GM12878 (cell line): ENCODE measurements around the gene EEF1A2. TPM values are rescaled to one million over a fixed set of nuclear protein-coding genes. Genes with fewer than 3 reads are reported as not detected.

ENCODE experiments used
- ATAC-seq: fragments of 200-7000 bp; cut with Tn5 transposase; 3 replicates; pipeline ENCODE4 v1.9.1; 2020; ENCODE audit warnings: mild to moderate bottlenecking, moderate library complexity
- BruUV-seq: library from RNA; stranded (reverse); fragments of 400-500 nt; replicated peaks from 2 replicates; lab custom pipeline; 2021; lab: Mats Ljungman, UMichigan
- CTCF ChIA-PET: fragments of 300-600 bp; sonication (Branson Sonifier 250); formaldehyde crosslinking; extraction: SDS; loops from one replicate; lab custom pipeline; 2021; ENCODE audit warnings: inconsistent platforms; lab: Yijun Ruan, JAX
- POLR2A ChIA-PET: fragments of 350-600 bp; formaldehyde crosslinking; extraction: SDS; loops from one replicate; lab custom pipeline; 2021; ENCODE audit warnings: inconsistent platforms; lab: Charles Lee
- RAD21 ChIA-PET: fragments of 300-600 bp; sonication (Branson Sonifier 250); formaldehyde crosslinking; loops from one replicate; lab custom pipeline; 2023; ENCODE audit warnings: antibody characterized with exemption; ENCODE audit not compliant: unreplicated experiment; lab: Charles Lee
- SMC1A ChIA-PET: fragments of 300-600 bp; sonication (Branson Sonifier 250); formaldehyde crosslinking; loops from one replicate; lab custom pipeline; 2023; ENCODE audit not compliant: unreplicated experiment, uncharacterized antibody; lab: Charles Lee
- DNase-seq: peaks from one replicate; pipeline ENCODE4 v3.0.0-alpha.2; 2011; ENCODE audit warnings: low read depth, low spot score
- FAIRE-seq: peaks from 3 replicates; lab custom pipeline; 2011; peaks lifted over from hg19 to GRCh38; lab: Jason Lieb, UNC
- H2AFZ ChIP-seq: 2 replicates; pipeline ENCODE4 v1.6.0; 2011; ENCODE audit warnings: low read depth, low read length, control low read depth; ENCODE audit not compliant: control insufficient read depth
- H3K27ac ChIP-seq: 2 replicates; pipeline ENCODE4 v1.5.1; 2011; ENCODE audit warnings: control low read depth; ENCODE audit not compliant: control insufficient read depth, insufficient read depth
- H3K27me3 ChIP-seq, 2 experiments: replicated peaks in 1 of 2; 2 replicates each; pipeline versions ENCODE4 v1.6.0 to v1.6.1; 2011; ENCODE audit warnings: low read length in 1 of 2; ENCODE audit not compliant: control insufficient read depth in 2 of 2, insufficient read depth in 2 of 2
- H3K36me3 ChIP-seq, 2 experiments: 2 replicates each; pipeline ENCODE4 v1.5.1; 2011; ENCODE audit warnings: low read length in 1 of 2; ENCODE audit not compliant: control insufficient read depth in 2 of 2, insufficient read depth in 2 of 2
- H3K4me1 ChIP-seq: 2 replicates; pipeline ENCODE4 v1.6.1; 2011; ENCODE audit warnings: mild to moderate bottlenecking, low read length, moderate library complexity, mixed read lengths; ENCODE audit not compliant: control insufficient read depth, insufficient read depth
- H3K4me2 ChIP-seq: 2 replicates; pipeline ENCODE4 v1.6.0; 2011; ENCODE audit warnings: control low read depth; ENCODE audit not compliant: control insufficient read depth, insufficient read depth
- H3K4me3 ChIP-seq: fragments of 200-600 bp; sonication (generic); 2 replicates; pipeline ENCODE4 v1.5.1; 2016
- H3K79me2 ChIP-seq: 2 replicates; pipeline ENCODE4 v1.6.0; 2011; ENCODE audit warnings: low read length; ENCODE audit not compliant: control insufficient read depth, insufficient read depth
- H3K9ac ChIP-seq: 2 replicates; pipeline ENCODE4 v1.8.0; 2011; ENCODE audit warnings: low read length, control low read depth, mixed read lengths; ENCODE audit not compliant: control insufficient read depth, insufficient read depth
- H3K9me3 ChIP-seq: replicated peaks from 3 replicates; pipeline ENCODE4 v1.5.1; 2011; ENCODE audit warnings: mild to moderate bottlenecking, low read length; ENCODE audit not compliant: control insufficient read depth, insufficient read depth
- H4K20me1 ChIP-seq: 2 replicates; pipeline ENCODE4 v1.6.0; 2011; ENCODE audit not compliant: control insufficient read depth, insufficient read depth
- BMI1 ChIP-seq: fragments of 450-650 bp; IDR thresholded peaks from 2 replicates; pipeline ENCODE4 v1.6.1; 2016; ENCODE audit warnings: mild to moderate bottlenecking, moderate library complexity, borderline replicate concordance
- CBX5 ChIP-seq: sonication (generic); IDR thresholded peaks from 2 replicates; pipeline ENCODE4 v1.6.1; 2016; ENCODE audit warnings: low read depth, moderate library complexity, mild to moderate bottlenecking, inconsistent platforms
- DPF2 ChIP-seq: fragments of 450-650 bp; IDR thresholded peaks from 2 replicates; pipeline ENCODE4 v1.6.1; 2017; ENCODE audit warnings: mild to moderate bottlenecking
- ELK1 ChIP-seq: IDR thresholded peaks from 2 replicates; pipeline ENCODE4 v1.6.1; 2012; ENCODE audit warnings: low read depth, low read length, improper control_type of control experiment
- HDAC2 ChIP-seq: fragments of 200-600 bp; sonication (generic); IDR thresholded peaks from 2 replicates; pipeline ENCODE4 v1.6.1; 2017
- MEF2A ChIP-seq: IDR thresholded peaks from 2 replicates; pipeline ENCODE4 v1.6.1; 2011; ENCODE audit warnings: low read depth, mild to moderate bottlenecking, low read length, moderate library complexity; ENCODE audit not compliant: insufficient read depth
- NFYB ChIP-seq: IDR thresholded peaks from 2 replicates; pipeline ENCODE4 v1.6.1; 2011; ENCODE audit warnings: low read depth, mild to moderate bottlenecking, low read length, improper control_type of control experiment, moderate library complexity; ENCODE audit not compliant: insufficient read depth
- NKRF ChIP-seq: fragments of 450-650 bp; conservative IDR thresholded peaks from 2 replicates; pipeline ENCODE4 v1.6.1; 2017; ENCODE audit warnings: mild to moderate bottlenecking, moderate library complexity
- RCOR1 ChIP-seq: conservative IDR thresholded peaks from 2 replicates; pipeline ENCODE4 v1.6.1; 2012; ENCODE audit warnings: low read depth, low read length, improper control_type of control experiment
- RFX5 ChIP-seq: IDR thresholded peaks from 2 replicates; pipeline ENCODE4 v1.6.1; 2011; ENCODE audit warnings: low read depth, low read length, improper control_type of control experiment
- STAT1 ChIP-seq: fragments of 450-650 bp; conservative IDR thresholded peaks from 2 replicates; pipeline ENCODE4 v1.6.1; 2014; ENCODE audit warnings: antibody characterized with exemption, mild to moderate bottlenecking
- ZBTB4 ChIP-seq: fragments of 450-650 bp; formaldehyde crosslinking; IDR thresholded peaks from 2 replicates; pipeline ENCODE4 v1.4.0; 2022; ENCODE audit warnings: mild to moderate bottlenecking, moderate library complexity
- ZNF384 ChIP-seq: IDR thresholded peaks from 2 replicates; pipeline ENCODE4 v1.6.1; 2012; ENCODE audit warnings: low read depth, mild to moderate bottlenecking, low read length, improper control_type of control experiment, borderline replicate concordance
- WGBS: methylation state at CpG from one replicate; pipeline ENCODE4 v1.1.6; 2016; ENCODE audit warnings: low lambda C conversion rate; ENCODE audit not compliant: insufficient replicate concordance, insufficient coverage; ENCODE audit errors: missing lambda C conversion rate; 5-methylcytosine and 5-hydroxymethylcytosine counted together
- in situ Hi-C: fragments of 300-500 bp; cut with MboI; formaldehyde crosslinking; loops from 9 replicates; pipeline ENCODE4 v1.14.3; 2018; ENCODE audit warnings: mixed read lengths
- intact Hi-C: fragments of 100-400 bp; cut with micrococcal nuclease; formaldehyde crosslinking; loops from one replicate; pipeline ENCODE4 v1.14.2; 2022; ENCODE audit not compliant: unreplicated experiment
- polyA plus RNA-seq, 11 experiments: library from polyadenylated mRNA; depleted of rRNA in 4 of 11; unstranded in 6 of 11; stranded (reverse) in 5 of 11; fragments of >200 nt; fragmentation: Nextera tagmentation in 4 of 11; fragmentation: Illumina TruSeq in 1 of 11; extraction: Ambion mirVana in 4 of 11; extraction: Trizol in 1 of 11; gene quantifications; 1 replicate in 1 of 11; 2 replicates in 10 of 11; pipeline versions ENCODE4 v1.2.1 to v1.2.3, GENCODE V29; 2011 to 2016; ENCODE audit warnings: inconsistent platforms in 2 of 11, missing spikeins in 2 of 11, low read depth in 1 of 11
- total RNA-seq, 4 experiments: library from RNA; depleted of rRNA in 3 of 4; stranded (reverse); fragments of >200 nt in 3 of 4; fragmentation: Illumina TruSeq in 1 of 4; extraction: Trizol in 1 of 4; gene quantifications; 2 replicates each; pipeline versions ENCODE4 v1.2.1 to v1.2.3, GENCODE V29; 2013 to 2021
- TF ChIP-seq, protein P1 (sequence below): IDR thresholded peaks from 2 replicates; pipeline ENCODE4 v1.6.1; 2012; ENCODE audit warnings: low read depth, low read length, improper control_type of control experiment
- TF ChIP-seq, protein P2 (sequence below): IDR thresholded peaks from 2 replicates; pipeline ENCODE4 v1.6.1; 2012; ENCODE audit warnings: low read length, inconsistent platforms

EEF1A2 gene
- total and polyA plus RNA-seq, 10 of the 15 experiments (the other 5 are each of a cell fraction or from before 2014, with no cell fraction given), result 0.56 TPM; not detected in 9

DNA sequence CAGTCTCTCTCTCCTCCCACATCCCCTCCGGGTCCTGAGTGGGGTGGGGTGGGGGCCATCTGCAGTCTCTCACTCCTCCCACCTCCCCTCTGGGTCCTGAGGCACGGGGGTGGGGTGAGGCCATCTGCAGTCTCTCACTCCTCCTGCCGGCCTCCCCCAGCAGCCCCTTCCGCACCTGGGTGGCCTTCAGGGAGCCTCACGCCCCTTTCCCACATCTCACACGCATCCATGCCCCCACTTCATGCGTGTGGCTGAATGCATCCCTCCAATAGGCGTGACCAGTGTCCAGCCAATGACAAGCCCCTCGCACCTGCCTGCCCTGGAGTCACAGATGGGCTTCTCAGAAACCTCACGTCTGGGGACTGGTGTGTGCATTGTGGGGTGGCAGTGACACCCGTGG is 49.7 kb upstream of the EEF1A2 start:
- no peak overlapping the region for H3K27ac ChIP-seq
- no peaks in the 10 kb centered on the region for H4K20me1 ChIP-seq
- no peaks in the 10 kb centered on the region for H3K36me3 ChIP-seq
- FAIRE-seq (no peak), DNase-seq (no peak), ATAC-seq (no peak)
- ChIA-PET POLR2A (no interaction called here), RAD21 (no interaction called here), SMC1A (no interaction called here), CTCF (no interaction called here)
- no peak for TF ChIP-seq ELK1
- TF ChIP-seq MEF2A, result no peak
- TF ChIP-seq, protein P1, sequence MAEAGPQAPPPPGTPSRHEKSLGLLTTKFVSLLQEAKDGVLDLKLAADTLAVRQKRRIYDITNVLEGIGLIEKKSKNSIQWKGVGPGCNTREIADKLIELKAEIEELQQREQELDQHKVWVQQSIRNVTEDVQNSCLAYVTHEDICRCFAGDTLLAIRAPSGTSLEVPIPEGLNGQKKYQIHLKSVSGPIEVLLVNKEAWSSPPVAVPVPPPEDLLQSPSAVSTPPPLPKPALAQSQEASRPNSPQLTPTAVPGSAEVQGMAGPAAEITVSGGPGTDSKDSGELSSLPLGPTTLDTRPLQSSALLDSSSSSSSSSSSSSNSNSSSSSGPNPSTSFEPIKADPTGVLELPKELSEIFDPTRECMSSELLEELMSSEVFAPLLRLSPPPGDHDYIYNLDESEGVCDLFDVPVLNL, result no peak
- no peak for TF ChIP-seq STAT1
- no peak for TF ChIP-seq NFYB
- no peak for TF ChIP-seq CBX5
- TF ChIP-seq BMI1, result no peak
- TF ChIP-seq HDAC2, result no peak
- TF ChIP-seq DPF2, result no peak
- TF ChIP-seq RFX5, result no peak
- no peak for TF ChIP-seq NKRF
- TF ChIP-seq ZNF384, result no peak
- TF ChIP-seq RCOR1, result no peak
- TF ChIP-seq ZBTB4 (CRISPR knock-in tag), result no peak
- TF ChIP-seq, protein P2, sequence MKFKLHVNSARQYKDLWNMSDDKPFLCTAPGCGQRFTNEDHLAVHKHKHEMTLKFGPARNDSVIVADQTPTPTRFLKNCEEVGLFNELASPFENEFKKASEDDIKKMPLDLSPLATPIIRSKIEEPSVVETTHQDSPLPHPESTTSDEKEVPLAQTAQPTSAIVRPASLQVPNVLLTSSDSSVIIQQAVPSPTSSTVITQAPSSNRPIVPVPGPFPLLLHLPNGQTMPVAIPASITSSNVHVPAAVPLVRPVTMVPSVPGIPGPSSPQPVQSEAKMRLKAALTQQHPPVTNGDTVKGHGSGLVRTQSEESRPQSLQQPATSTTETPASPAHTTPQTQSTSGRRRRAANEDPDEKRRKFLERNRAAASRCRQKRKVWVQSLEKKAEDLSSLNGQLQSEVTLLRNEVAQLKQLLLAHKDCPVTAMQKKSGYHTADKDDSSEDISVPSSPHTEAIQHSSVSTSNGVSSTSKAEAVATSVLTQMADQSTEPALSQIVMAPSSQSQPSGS, result no peak
- no peak overlapping the region for H3K9ac ChIP-seq
- H3K4me1 ChIP-seq, result peaks cover 12% of the 10 kb centered on the region
- no peaks in the 10 kb centered on the region; a peak in 1 of 4 replicates for H3K27me3 ChIP-seq
- H3K4me3 ChIP-seq, result no peak overlapping the region
- 7% methylated on average over 11 of the region's 11 CpGs for WGBS
- no peaks in the 10 kb centered on the region for H3K9me3 ChIP-seq
- no TSS peak for BruUV-seq
- H2AFZ ChIP-seq, result no peak overlapping the region
- H3K4me2 ChIP-seq, result no peak overlapping the region
- intact Hi-C loops, result no loop called here
- in situ Hi-C loops, result no loop called here
- no peaks in the 10 kb centered on the region for H3K79me2 ChIP-seq
